VCaP (cell line): ENCODE results near the gene FAHD1.

Experiments used
- H3K27ac ChIP-seq: fragments of 450-650 bp; 2 replicates; pipeline ENCODE4 v1.5.1; 2017
- TF ChIP-seq, protein P1 (sequence below): fragments of 450-650 bp; conservative IDR thresholded peaks from 2 replicates; pipeline ENCODE4 v1.5.1; 2017; ENCODE audit warnings: mild to moderate bottlenecking, moderate library complexity

Gene FAHD1

DNA sequence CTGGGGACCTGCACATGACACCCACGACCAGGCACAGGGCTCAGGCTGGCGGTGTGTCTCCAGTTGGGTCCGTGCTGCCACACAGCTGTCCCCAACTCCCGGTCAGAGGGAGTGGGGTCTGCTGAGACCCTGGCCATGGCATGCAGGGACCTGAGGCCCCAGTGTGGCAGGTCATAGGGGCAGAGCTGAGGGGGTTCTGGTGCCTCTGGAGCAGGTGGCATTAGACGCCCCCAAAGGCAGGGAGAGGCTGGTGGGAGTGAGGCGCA, 40.0 kb upstream of the FAHD1 start:
- TF ChIP-seq, protein P1, sequence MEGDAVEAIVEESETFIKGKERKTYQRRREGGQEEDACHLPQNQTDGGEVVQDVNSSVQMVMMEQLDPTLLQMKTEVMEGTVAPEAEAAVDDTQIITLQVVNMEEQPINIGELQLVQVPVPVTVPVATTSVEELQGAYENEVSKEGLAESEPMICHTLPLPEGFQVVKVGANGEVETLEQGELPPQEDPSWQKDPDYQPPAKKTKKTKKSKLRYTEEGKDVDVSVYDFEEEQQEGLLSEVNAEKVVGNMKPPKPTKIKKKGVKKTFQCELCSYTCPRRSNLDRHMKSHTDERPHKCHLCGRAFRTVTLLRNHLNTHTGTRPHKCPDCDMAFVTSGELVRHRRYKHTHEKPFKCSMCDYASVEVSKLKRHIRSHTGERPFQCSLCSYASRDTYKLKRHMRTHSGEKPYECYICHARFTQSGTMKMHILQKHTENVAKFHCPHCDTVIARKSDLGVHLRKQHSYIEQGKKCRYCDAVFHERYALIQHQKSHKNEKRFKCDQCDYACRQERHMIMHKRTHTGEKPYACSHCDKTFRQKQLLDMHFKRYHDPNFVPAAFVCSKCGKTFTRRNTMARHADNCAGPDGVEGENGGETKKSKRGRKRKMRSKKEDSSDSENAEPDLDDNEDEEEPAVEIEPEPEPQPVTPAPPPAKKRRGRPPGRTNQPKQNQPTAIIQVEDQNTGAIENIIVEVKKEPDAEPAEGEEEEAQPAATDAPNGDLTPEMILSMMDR = no peak
- H3K27ac ChIP-seq = no peak overlapping the region

DNA sequence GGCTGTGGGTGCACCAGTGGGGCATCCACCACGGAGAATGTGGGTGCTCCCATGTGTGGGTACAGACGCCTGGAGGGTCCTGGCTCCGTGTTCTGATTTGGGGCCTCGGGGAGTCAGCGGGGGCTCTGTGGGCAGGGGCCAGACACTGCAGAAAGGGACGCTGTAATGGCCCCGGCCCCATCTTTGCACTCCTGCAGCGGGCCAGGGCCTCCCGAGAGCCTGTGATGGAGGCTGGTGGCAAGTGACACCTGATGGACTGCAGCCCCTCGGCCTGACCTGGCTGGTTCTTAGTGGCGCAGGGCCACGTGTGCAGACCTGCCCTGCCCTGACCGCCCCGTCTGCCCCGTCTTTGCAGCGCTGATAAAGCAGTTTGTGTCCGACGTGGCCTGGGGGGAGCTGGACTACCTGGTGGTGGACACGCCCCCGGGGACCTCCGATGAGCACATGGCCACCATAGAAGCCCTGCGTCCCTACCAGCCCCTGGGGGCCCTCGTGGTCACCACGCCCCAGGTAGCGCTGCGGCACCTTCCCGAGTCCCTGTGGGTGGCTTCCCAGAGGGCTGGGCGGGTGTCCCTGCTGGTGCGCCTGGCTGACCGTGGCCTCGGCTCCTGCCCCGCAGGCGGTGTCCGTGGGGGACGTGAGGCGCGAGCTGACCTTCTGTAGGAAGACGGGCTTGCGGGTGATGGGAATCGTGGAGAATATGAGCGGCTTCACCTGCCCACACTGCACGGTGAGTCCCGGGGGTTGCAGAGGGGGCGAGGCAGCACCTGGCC, 39.5 kb upstream of the FAHD1 start:
- H3K27ac ChIP-seq = no peak overlapping the region
- TF ChIP-seq, protein P1 = no peak

DNA sequence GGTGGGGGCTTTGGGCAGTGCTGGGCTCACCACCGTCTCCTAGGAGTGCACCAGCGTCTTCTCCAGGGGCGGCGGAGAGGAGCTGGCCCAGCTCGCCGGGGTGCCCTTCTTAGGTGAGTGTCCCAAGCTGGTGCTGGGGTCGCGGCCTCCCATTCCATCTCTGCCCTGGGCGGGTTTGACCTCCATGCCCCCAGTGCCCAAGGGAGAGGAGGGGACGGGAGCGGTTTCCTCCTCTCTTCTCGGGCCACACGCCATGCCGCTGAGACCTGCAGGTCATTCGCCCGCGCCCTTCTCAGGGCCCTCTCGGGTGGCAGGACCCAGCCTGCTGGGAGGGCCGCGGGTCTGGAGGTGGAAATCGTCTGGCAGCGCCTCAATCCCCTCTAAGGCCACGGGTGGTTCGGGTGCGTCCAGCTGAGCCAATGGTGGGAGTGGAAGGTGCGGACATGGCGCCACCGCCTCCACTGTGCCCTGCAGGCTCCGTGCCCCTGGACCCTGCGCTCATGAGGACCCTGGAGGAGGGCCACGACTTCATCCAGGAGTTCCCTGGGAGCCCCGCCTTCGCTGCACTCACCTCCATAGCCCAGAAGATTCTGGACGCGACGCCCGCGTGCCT, 38.8 kb upstream of the FAHD1 start:
- no peak overlapping the region for H3K27ac ChIP-seq
- TF ChIP-seq, protein P1 = no peak

DNA sequence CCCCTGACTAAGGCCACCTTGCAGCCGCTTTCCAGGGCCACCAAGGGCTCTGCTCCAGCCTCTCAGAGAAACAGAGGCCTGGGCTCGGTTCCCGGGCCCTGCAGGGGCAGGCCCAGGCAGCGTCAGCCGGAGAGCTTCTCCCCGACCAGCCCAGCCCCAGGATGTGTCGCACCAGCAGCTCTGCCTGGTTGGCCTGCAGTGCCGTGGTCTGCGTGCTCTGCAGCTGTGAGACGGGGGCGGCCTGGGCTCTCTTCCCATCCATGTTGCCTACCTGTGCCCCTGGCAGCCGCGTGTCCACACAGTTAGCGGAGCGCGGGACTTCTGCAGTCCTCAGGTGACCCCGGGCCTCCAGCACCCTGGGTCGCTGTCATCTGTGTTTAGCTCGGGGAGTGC, 38.3 kb upstream of the FAHD1 start:
- TF ChIP-seq, protein P1 = no peak
- H3K27ac ChIP-seq = no peak overlapping the region

DNA sequence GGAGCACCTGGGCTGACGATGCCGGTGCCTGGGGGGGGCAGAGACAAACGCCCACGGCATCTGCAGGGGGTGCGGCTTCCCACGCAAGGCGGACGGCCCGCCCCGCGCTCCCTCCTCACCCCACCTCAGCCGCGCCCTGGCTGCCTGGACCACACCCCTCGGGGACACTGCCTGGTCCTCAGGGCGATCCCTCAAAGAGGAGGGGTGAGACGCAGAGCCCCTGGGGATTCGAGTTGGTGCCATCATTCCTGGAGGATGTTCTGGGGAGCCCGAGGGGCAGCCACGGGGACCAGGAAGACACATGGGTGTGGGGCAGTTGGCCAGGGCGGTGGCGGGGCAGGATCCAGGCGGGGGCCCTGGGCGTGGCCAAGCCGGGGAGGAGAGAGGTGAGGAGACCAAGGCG, 37.4 kb upstream of the FAHD1 start:
- no peak overlapping the region for H3K27ac ChIP-seq
- TF ChIP-seq, protein P1 = no peak

DNA sequence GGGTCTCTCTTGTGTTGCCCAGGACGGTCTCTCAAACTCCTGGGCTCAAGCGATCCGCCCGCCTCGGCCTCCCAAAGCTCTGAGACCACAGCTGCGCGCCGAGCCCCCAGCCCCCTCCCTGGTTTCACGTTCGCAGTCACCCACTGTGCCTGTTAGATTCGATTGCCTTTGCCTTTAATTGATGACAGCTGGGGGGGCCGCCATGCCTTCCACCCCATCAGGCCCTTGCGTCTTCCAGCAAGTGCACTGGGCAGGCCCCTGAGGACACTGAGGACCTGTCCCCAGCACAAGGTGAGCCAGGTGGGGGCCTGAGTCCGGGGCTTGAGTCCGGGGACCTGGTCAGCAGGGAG, 36.8 kb upstream of the FAHD1 start:
- TF ChIP-seq, protein P1 = no peak
- no peak overlapping the region for H3K27ac ChIP-seq

DNA sequence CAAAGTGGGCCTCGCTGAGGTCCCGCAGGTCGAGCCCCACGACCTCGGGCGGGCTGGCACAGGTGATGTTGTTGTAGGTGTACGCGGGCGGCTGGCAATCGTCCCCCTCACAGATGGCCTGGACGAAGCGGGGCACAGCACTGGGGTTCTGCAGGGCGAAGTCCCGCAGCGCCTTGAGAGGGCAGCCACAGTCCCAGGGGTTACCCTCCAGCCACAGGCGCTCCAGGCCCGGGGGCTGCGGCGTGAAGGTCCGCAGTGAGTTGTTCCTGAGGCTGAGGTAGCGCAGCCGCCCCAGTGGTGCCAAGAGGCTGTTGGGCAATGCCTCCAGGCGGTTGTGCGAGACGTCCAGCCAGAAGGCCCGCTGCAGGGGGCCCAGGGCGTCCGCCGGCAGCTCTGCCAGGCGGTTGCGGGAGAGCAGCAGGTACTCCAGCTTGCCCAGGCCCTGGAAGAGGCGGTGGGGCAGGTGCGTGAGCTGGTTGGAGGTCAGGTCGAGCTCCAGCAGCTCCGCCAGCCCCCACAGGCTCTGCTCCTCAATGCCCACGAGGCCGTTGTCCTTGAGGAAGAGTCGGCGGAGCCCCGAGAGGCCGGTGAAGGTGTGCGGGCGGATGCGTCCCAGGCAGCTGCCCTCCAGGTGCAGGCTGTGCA, 36.3 kb upstream of the FAHD1 start:
- H3K27ac ChIP-seq = no peak overlapping the region

More for the DNA sequence above, 36.3 kb upstream of the FAHD1 start:
- TF ChIP-seq, protein P1 = no peak
